Measurements from ENCODE around the gene C16orf74. TPM values are rescaled to one million over a fixed set of nuclear protein-coding genes. Genes with fewer than 3 reads are reported as not detected.

C16orf74 gene
- total and polyA plus RNA-seq, 2 donors = 1.5 to 6.4 TPM

DNA sequence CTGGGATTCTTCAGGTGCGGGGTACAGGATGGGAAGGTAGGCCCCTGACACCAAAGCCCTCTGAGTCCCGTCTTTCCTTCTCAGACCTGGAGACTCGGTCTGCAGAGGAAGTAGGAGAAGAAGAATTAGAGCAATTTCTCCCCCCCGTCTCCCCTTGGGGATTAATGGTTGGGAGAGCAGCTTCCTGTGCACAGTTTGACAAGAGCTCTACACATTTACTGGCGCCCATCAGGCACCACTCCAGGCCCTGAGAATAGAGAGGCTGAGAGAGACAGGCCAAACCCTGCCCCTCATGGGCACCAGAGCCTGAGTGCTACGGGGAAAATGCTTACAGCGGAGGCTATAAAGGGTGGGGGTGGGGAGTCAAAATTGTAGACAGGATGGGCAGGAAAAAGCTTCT, 3.5 kb upstream of the C16orf74 start:
- H3K4me3 ChIP-seq (ENCODE audit: low read length in 2 of 2) = no peak overlapping the region
- no peak overlapping the region for H3K27ac ChIP-seq (ENCODE audit: low read depth in 1 of 2, low read length in 1 of 2)
- DNase-seq (ENCODE audit: low read depth in 6 of 9, low spot score in 9 of 9) = no peak
- 81% methylated on average over 7 of the region's 7 CpGs for WGBS
- no peaks in the 10 kb centered on the region for H3K36me3 ChIP-seq (ENCODE audit: control insufficient read depth in 2 of 2, insufficient read depth in 2 of 2, low read length in 1 of 2)
- peaks cover 6 to 35% of the 10 kb centered on the region in 2 donors for H3K4me1 ChIP-seq (ENCODE audit: control insufficient read depth in 2 of 2, insufficient read depth in 2 of 2, low read length in 2 of 2)
- H3K9me3 ChIP-seq (ENCODE audit: control insufficient read depth in 2 of 2, insufficient read depth in 1 of 2, low read length in 1 of 2) = peaks cover 0 to 6% of the 10 kb centered on the region in 2 donors
- peaks cover 32 to 72% of the 10 kb centered on the region in 2 donors for H3K27me3 ChIP-seq (ENCODE audit: control insufficient read depth in 2 of 2, insufficient read depth in 1 of 2, low read length in 1 of 2)

DNA sequence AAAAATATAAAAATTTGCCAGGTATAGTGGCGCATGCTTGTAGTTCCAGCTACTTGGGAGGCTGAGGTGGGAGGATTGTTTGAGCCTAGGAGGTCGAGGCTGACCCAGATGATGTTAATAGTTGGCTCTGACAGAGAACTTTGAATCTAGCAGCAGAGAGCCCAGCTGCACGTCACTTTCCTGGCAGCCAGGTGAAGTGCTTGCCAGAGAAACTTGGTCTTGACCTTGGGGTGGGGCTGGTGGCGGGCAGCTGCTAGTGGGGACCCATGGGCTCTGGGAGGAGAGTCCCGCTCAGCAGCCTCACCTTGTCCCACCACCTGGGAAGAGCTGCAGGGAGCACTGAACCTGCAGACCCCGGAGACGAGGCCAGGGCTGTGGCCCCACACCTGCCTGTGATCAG, 3.1 kb upstream of the C16orf74 start:
- H3K4me3 ChIP-seq (ENCODE audit: low read length in 2 of 2) = no peak overlapping the region
- DNase-seq (ENCODE audit: low read depth in 6 of 9, low spot score in 9 of 9) = no peak
- 94% methylated on average over 7 of the region's 7 CpGs for WGBS
- peaks cover 6 to 32% of the 10 kb centered on the region in 2 donors for H3K4me1 ChIP-seq (ENCODE audit: control insufficient read depth in 2 of 2, insufficient read depth in 2 of 2, low read length in 2 of 2)
- H3K27ac ChIP-seq (ENCODE audit: low read depth in 1 of 2, low read length in 1 of 2) = no peak overlapping the region
- peaks cover 35 to 72% of the 10 kb centered on the region in 2 donors for H3K27me3 ChIP-seq (ENCODE audit: control insufficient read depth in 2 of 2, insufficient read depth in 1 of 2, low read length in 1 of 2)
- H3K9me3 ChIP-seq (ENCODE audit: control insufficient read depth in 2 of 2, insufficient read depth in 1 of 2, low read length in 1 of 2) = peaks cover 0 to 6% of the 10 kb centered on the region in 2 donors
- H3K36me3 ChIP-seq (ENCODE audit: control insufficient read depth in 2 of 2, insufficient read depth in 2 of 2, low read length in 1 of 2) = no peaks in the 10 kb centered on the region

DNA sequence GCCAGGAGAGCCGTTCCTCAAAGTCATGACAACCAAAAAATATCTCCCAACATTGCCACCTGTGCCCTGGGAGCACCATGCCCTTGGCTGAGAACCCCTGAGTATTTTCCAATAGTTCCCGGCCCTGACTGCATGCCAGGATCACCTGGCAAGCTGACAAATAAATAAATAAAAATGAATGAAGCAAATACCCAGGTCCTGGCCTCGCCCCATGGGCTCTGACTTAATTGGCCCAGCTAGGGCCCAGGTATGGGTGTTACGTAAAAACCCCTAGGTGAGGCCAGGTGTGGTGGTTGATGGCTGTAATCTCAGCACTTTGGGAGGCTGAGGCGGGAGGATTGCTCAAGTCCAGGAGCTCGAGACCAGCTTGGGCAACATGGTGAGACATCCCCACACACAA, 2.7 kb upstream of the C16orf74 start:
- no peak overlapping the region for H3K27ac ChIP-seq (ENCODE audit: low read depth in 1 of 2, low read length in 1 of 2)
- H3K27me3 ChIP-seq (ENCODE audit: control insufficient read depth in 2 of 2, insufficient read depth in 1 of 2, low read length in 1 of 2) = peaks cover 37 to 70% of the 10 kb centered on the region in 2 donors
- peaks cover 0 to 6% of the 10 kb centered on the region in 2 donors for H3K9me3 ChIP-seq (ENCODE audit: control insufficient read depth in 2 of 2, insufficient read depth in 1 of 2, low read length in 1 of 2)
- no peak for DNase-seq (ENCODE audit: low read depth in 6 of 9, low spot score in 9 of 9)
- 94% methylated on average over 6 of the region's 6 CpGs for WGBS
- H3K36me3 ChIP-seq (ENCODE audit: control insufficient read depth in 2 of 2, insufficient read depth in 2 of 2, low read length in 1 of 2) = no peaks in the 10 kb centered on the region
- no peak overlapping the region for H3K4me3 ChIP-seq (ENCODE audit: low read length in 2 of 2)
- peaks cover 6 to 32% of the 10 kb centered on the region in 2 donors for H3K4me1 ChIP-seq (ENCODE audit: control insufficient read depth in 2 of 2, insufficient read depth in 2 of 2, low read length in 2 of 2)

DNA sequence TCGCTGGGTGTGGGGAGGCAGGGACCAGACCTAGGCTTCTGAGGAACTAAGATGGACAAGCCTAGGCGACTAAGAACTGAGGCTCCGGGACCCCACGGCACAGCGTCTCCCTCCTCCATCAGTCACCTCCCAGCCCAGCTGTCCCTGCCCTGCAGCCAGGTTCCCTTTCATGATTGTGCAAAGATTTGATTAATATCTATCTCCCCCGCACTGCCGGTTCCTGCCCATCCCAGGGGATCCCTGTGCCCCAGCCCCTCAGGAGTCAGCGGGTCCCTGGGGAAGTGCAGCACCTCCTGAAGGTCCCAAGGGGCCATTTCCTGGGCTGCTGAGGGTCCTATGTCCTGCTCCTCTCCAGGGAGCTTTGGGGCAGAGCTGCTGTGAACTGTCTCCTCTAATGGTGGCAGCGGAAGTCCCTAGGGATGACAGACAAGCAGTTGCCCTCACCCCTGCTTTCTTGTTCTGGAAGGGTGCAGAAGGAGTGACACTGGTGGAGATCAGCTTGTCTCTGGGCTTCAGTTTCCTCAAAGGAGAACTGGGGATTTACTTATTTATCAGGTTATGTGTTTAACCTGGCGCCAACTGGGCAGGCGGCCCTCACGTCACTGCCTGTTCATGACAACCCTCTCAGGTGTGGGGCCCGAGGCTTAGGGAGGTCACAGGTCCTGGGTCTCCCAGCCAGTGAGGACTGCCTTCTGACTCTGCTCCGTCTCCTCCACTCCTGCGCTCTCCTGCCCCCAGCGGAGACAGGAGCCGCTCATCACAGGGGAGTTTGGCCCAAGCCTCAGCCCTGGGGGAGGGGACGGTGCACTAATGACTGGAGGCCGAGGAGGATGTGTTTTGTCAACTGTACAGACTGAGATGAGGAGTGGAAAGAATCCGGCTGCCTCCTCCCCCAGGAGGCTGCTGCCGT, 1.9 kb upstream of the C16orf74 start:
- WGBS = 89% methylated on average over 21 of the region's 21 CpGs
- Histone ChIP-seq H3K27ac (ENCODE audit: low read depth in 1 of 2, low read length in 1 of 2) (no peak overlapping the region), H3K4me1 (ENCODE audit: control insufficient read depth in 2 of 2, insufficient read depth in 2 of 2, low read length in 2 of 2) (peaks cover 6 to 32% of the 10 kb centered on the region in 2 donors), H3K4me3 (ENCODE audit: low read length in 2 of 2) (no peak overlapping the region), H3K27me3 (ENCODE audit: control insufficient read depth in 2 of 2, insufficient read depth in 1 of 2, low read length in 1 of 2) (peaks cover 37 to 69% of the 10 kb centered on the region in 2 donors), H3K36me3 (ENCODE audit: control insufficient read depth in 2 of 2, insufficient read depth in 2 of 2, low read length in 1 of 2) (no peaks in the 10 kb centered on the region), H3K9me3 (ENCODE audit: control insufficient read depth in 2 of 2, insufficient read depth in 1 of 2, low read length in 1 of 2) (peaks cover 0 to 6% of the 10 kb centered on the region in 2 donors)
- no peak for DNase-seq (ENCODE audit: low read depth in 6 of 9, low spot score in 9 of 9)

DNA sequence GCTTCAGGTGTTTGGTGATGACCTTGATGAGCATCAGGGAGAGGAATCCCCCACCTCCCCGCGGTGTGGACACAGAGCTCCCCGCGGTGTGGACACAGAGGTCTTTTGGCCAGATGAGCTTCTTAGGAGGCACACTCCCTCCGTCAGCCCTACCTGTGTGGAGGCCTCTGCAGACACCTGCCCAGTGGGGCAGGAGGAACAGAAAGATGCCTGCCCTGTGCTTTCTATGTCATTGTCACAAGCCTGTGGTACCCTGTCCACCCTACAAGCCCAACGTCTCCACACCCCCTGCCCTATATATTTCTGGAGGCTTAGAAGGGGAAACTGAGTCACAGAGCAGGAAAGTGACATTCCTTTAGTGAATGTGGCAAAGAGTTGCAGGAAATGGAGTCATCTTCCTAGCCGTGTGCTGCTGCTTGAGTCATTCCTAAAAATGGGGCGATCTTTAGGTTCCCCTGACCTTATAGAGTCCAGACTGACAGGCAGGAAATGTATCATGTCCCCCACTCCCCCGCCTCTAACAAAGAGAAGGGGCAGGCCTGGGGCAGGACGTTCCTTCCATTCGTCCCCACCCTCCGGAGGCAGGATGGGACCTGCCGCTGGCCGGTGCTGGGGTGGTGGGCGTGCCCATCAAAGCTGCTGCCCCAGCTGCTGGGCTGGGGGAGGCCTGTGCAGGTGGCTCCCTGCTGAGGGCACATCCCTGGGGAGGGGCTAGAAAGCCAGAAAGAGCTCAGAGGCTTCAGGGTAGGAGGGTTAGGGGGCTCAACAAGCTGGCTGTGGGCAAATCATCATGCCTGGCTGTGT, 1.0 kb upstream of the C16orf74 start:
- no peak overlapping the region for H3K27ac ChIP-seq (ENCODE audit: low read depth in 1 of 2, low read length in 1 of 2)
- H3K36me3 ChIP-seq (ENCODE audit: control insufficient read depth in 2 of 2, insufficient read depth in 2 of 2, low read length in 1 of 2) = no peaks in the 10 kb centered on the region
- DNase-seq (ENCODE audit: low read depth in 6 of 9, low spot score in 9 of 9) = no peak
- peaks cover 6 to 32% of the 10 kb centered on the region in 2 donors for H3K4me1 ChIP-seq (ENCODE audit: control insufficient read depth in 2 of 2, insufficient read depth in 2 of 2, low read length in 2 of 2)
- H3K27me3 ChIP-seq (ENCODE audit: control insufficient read depth in 2 of 2, insufficient read depth in 1 of 2, low read length in 1 of 2) = peaks cover 37 to 70% of the 10 kb centered on the region in 2 donors
- peaks cover 0 to 6% of the 10 kb centered on the region in 2 donors for H3K9me3 ChIP-seq (ENCODE audit: control insufficient read depth in 2 of 2, insufficient read depth in 1 of 2, low read length in 1 of 2)
- 78% methylated on average over 15 of the region's 15 CpGs for WGBS
- no peak overlapping the region for H3K4me3 ChIP-seq (ENCODE audit: low read length in 2 of 2)

DNA sequence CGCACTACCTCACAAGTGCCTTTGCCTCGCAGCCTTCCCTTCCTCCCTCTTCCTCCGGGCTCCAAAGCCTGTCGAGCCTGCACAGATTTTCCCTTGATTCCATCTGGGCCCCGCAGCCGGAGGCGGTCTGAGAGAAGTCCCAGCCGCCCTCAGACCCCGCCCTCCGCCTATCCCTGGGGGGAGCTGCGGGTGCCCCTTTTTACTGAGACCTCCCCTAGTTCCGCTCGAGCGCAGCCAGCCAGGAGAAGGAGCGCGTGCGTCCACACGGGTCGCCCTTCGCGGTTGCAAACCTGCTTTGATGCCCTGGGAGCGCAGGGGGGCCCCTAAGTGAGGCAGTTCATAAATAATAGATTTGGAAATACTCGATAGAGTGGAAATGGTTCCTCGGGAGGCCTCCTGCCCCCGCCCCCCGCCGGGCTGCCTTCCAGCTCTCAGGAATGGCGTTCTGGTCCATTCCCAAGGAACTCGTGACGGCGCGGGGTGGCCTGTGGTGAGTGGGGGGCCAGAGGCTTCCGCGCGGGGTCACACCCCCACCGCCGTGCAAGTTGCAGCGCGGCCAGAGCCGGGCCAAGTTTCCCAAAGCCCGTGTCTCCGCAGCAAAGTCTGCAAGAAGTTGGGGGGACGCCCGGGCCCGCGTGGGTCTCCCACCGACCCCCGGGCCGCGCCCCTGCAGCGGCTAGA, 610 bp downstream of the C16orf74 start:
- no peak for DNase-seq (ENCODE audit: low read depth in 6 of 9, low spot score in 9 of 9)
- Histone ChIP-seq H3K9me3 (ENCODE audit: control insufficient read depth in 2 of 2, insufficient read depth in 1 of 2, low read length in 1 of 2) (peaks cover 0 to 6% of the 10 kb centered on the region in 2 donors), H3K27me3 (ENCODE audit: control insufficient read depth in 2 of 2, insufficient read depth in 1 of 2, low read length in 1 of 2) (peaks cover 37 to 67% of the 10 kb centered on the region in 2 donors), H3K4me1 (ENCODE audit: control insufficient read depth in 2 of 2, insufficient read depth in 2 of 2, low read length in 2 of 2) (peaks cover 6 to 32% of the 10 kb centered on the region in 2 donors), H3K27ac (ENCODE audit: low read depth in 1 of 2, low read length in 1 of 2) (no peak overlapping the region), H3K4me3 (ENCODE audit: low read length in 2 of 2) (peak overlapping the region; percentile 16 to 45), H3K36me3 (ENCODE audit: control insufficient read depth in 2 of 2, insufficient read depth in 2 of 2, low read length in 1 of 2) (no peaks in the 10 kb centered on the region)
- 1% methylated on average over 51 of the region's 51 CpGs for WGBS

DNA sequence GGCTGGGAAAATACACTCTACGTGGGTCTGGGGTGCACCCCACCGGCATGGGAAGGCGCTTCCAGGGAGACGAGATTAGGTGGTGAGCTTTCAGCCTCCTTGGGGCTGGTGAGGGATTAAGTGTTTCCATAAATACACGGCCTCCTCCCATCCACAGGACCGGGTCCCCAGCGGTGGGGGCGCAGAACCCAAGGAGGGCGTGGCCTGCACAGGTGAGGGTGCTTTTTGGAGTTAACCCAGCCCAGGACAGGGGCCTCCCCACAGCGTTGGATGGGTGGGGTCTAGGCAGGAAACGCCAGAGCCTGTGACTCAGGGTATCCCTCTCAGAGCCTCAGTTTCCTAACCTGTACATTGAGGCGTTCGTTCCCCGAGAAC, 1.1 kb downstream of the C16orf74 start:
- H3K27ac ChIP-seq (ENCODE audit: low read depth in 1 of 2, low read length in 1 of 2) = no peak overlapping the region
- peak overlapping the region in 1 of 2 donors; percentile 45 for H3K4me3 ChIP-seq (ENCODE audit: low read length in 2 of 2)
- peaks cover 37 to 65% of the 10 kb centered on the region in 2 donors for H3K27me3 ChIP-seq (ENCODE audit: control insufficient read depth in 2 of 2, insufficient read depth in 1 of 2, low read length in 1 of 2)
- WGBS = 36% methylated on average over 14 of the region's 14 CpGs
- H3K4me1 ChIP-seq (ENCODE audit: control insufficient read depth in 2 of 2, insufficient read depth in 2 of 2, low read length in 2 of 2) = peaks cover 6 to 32% of the 10 kb centered on the region in 2 donors
- no peak for DNase-seq (ENCODE audit: low read depth in 6 of 9, low spot score in 9 of 9)
- peaks cover 0 to 6% of the 10 kb centered on the region in 2 donors for H3K9me3 ChIP-seq (ENCODE audit: control insufficient read depth in 2 of 2, insufficient read depth in 1 of 2, low read length in 1 of 2)
- H3K36me3 ChIP-seq (ENCODE audit: control insufficient read depth in 2 of 2, insufficient read depth in 2 of 2, low read length in 1 of 2) = no peaks in the 10 kb centered on the region

DNA sequence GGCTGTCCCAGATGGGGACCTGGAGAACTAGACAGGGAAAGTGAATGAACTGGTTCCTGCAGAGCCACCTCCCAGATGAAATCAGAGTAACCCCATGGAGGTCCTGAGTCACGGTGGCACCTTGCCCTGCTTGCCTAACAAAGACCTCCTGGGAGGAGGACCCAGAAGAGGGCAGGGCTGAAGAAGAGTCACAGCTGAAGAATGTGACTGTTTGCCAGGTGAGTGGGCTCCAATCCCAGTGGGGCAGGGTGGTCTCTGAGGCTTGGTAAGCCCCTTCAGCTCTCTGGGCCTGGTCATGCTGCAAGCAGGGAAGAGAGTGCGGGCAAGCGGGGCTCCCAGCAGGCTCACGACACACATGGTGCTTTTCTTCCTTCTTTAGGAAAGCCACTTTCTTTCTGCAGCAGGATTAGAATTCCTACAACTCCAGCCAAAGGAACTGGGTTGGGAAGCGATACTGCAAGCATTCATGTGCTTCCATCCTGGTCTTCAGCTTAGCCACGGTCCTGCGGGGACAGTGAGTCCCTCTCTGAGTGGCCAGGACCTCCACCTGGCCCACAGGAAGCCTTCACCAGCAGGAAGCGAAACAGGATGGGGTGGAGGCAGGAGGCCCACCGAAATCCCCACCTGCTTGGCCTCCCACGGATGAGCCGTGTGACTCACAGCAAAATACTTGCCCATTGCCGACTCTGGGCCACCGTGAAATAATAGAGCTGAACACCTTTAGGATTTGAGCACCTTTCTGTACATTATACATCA, 4.3 kb downstream of the C16orf74 start:
- WGBS = 76% methylated on average over 13 of the region's 13 CpGs
- peaks cover 25 to 34% of the 10 kb centered on the region in 2 donors for H3K27me3 ChIP-seq (ENCODE audit: control insufficient read depth in 2 of 2, insufficient read depth in 1 of 2, low read length in 1 of 2)
- peaks cover 6 to 17% of the 10 kb centered on the region in 2 donors for H3K4me1 ChIP-seq (ENCODE audit: control insufficient read depth in 2 of 2, insufficient read depth in 2 of 2, low read length in 2 of 2)
- no peak overlapping the region for H3K27ac ChIP-seq (ENCODE audit: low read depth in 1 of 2, low read length in 1 of 2)
- H3K4me3 ChIP-seq (ENCODE audit: low read length in 2 of 2) = no peak overlapping the region
- no peaks in the 10 kb centered on the region for H3K36me3 ChIP-seq (ENCODE audit: control insufficient read depth in 2 of 2, insufficient read depth in 2 of 2, low read length in 1 of 2)
- no peak for DNase-seq (ENCODE audit: low read depth in 6 of 9, low spot score in 9 of 9)
- peaks cover 0 to 3% of the 10 kb centered on the region in 2 donors for H3K9me3 ChIP-seq (ENCODE audit: control insufficient read depth in 2 of 2, insufficient read depth in 1 of 2, low read length in 1 of 2)

Measured in thymus (tissue), 11 donors.